AG04450 (cell line): ENCODE data around the gene TMEM8B. TPM values are rescaled to one million over a fixed set of nuclear protein-coding genes. Genes with fewer than 3 reads are reported as not detected.
"Not testable (repeated sequence)": the region's sequence is repeated elsewhere in the genome, so short reads cannot be mapped to it uniquely, and the experiment has no call there.

Source experiments
- CTCF ChIA-PET: fragments of 300-600, 350-600 bp; formaldehyde crosslinking; extraction: SDS; loops from one replicate; lab custom pipeline; 2022; ENCODE audit warnings: antibody characterized with exemption, inconsistent platforms; lab: Charles Lee
- POLR2A ChIA-PET: fragments of 350-600 bp; formaldehyde crosslinking; extraction: SDS; loops from one replicate; lab custom pipeline; 2021; ENCODE audit warnings: antibody characterized with exemption, inconsistent platforms; lab: Yijun Ruan, JAX
- DNase-seq: peaks from one replicate; pipeline ENCODE4 v3.0.0-alpha.2; 2011; ENCODE audit warnings: low read depth, low spot score
- H3K27ac ChIP-seq: one replicate; pipeline ENCODE4 v1.5.1; 2012; ENCODE audit warnings: low read depth, low read length, control low read depth
- H3K27me3 ChIP-seq: one replicate; pipeline ENCODE4 v1.6.0; 2012; ENCODE audit warnings: low read length; ENCODE audit not compliant: control insufficient read depth, insufficient read depth
- H3K4me3 ChIP-seq: 2 replicates; pipeline ENCODE4 v1.5.1; 2011; ENCODE audit warnings: mild to moderate bottlenecking, low read depth, low read length, control low read depth
- H3K9me3 ChIP-seq: 2 replicates; pipeline ENCODE4 v1.5.1; 2012; ENCODE audit warnings: low read length; ENCODE audit not compliant: control insufficient read depth, insufficient read depth
- CTCF ChIP-seq: IDR thresholded peaks from 2 replicates; pipeline ENCODE4 v1.5.1; 2011; ENCODE audit warnings: low read depth, low read length, control low read depth, inconsistent platforms
- polyA plus RNA-seq: library from polyadenylated mRNA; depleted of rRNA; stranded (reverse); fragments of >200 nt; gene quantifications from 2 replicates; pipeline ENCODE4 v1.2.3, GENCODE V29; 2011

The TMEM8B gene
- polyA plus RNA-seq, 1 experiment = 3.3 TPM

GRCh38 chr9:35896570-35896969 is 67.5 kb downstream of the TMEM8B start:
- Histone ChIP-seq H3K27ac (no peak overlapping the region), H3K27me3 (peaks cover 26% of the 10 kb centered on the region), H3K9me3 (no peaks in the 10 kb centered on the region), H3K4me3 (no peak overlapping the region)
- DNase-seq = no peak
- CTCF ChIA-PET = interaction anchor here (4.7 kb wide), 1 partner anchor 14 kb away, joined by 27 read pairs; no protein-coding TSS in a partner anchor
- POLR2A ChIA-PET = no interaction called here
- no peak for TF ChIP-seq CTCF

GRCh38 chr9:35897376-35898099 is 68.5 kb downstream of the TMEM8B start:
- H3K27ac ChIP-seq, DNase-seq, POLR2A ChIA-PET, H3K4me3 ChIP-seq, H3K9me3 ChIP-seq: not testable (repeated sequence)
- peaks cover 20% of the 10 kb centered on the region for H3K27me3 ChIP-seq
- CTCF ChIA-PET = interaction anchor here (0.7 to 4.7 kb wide), 4 partner anchors 15 to 48 kb away, joined by 3 to 27 read pairs (median 8); no protein-coding TSS in a partner anchor

- no peaks in the 10 kb centered on the region for H3K9me3 ChIP-seq
- H3K27me3 ChIP-seq = peaks cover 20% of the 10 kb centered on the region
- CTCF ChIA-PET = interaction anchor here (1.0 to 1.8 kb wide), 5 partner anchors 16 to 108 kb away, joined by 3 to 10 read pairs (median 5); no protein-coding TSS in a partner anchor
- POLR2A ChIA-PET = no interaction called here
- no peak overlapping the region for H3K4me3 ChIP-seq
- no peak for TF ChIP-seq CTCF
- no peak for DNase-seq
- H3K27ac ChIP-seq = no peak overlapping the region
These were observed 69.3 kb downstream of the TMEM8B start for GRCh38 chr9:35898337-35898736.

GRCh38 chr9:35899021-35899420 is 70.0 kb downstream of the TMEM8B start:
- TF ChIP-seq CTCF = no peak
- Histone ChIP-seq H3K27ac (no peak overlapping the region), H3K9me3 (no peaks in the 10 kb centered on the region), H3K4me3 (no peak overlapping the region), H3K27me3 (peaks cover 20% of the 10 kb centered on the region)
- POLR2A ChIA-PET = no interaction called here
- DNase-seq = no peak
- CTCF ChIA-PET = interaction anchor here (1.0 to 1.8 kb wide), 4 partner anchors 40 to 108 kb away, joined by 3 to 9 read pairs (median 4); no protein-coding TSS in a partner anchor

GRCh38 chr9:35903049-35903448 is 74.0 kb downstream of the TMEM8B start:
- POLR2A ChIA-PET = interaction anchor here (1.0 kb wide), 1 partner anchor 43 kb away, joined by 10 read pairs; no protein-coding TSS in a partner anchor
- peaks cover 10% of the 10 kb centered on the region for H3K27me3 ChIP-seq
- no peaks in the 10 kb centered on the region; the same call in 1 of the 2 replicates for H3K9me3 ChIP-seq
- CTCF ChIA-PET = interaction anchor here (0.6 to 13.6 kb wide), 21 partner anchors 9 to 138 kb away, joined by 3 to 153 read pairs (median 5); no protein-coding TSS in a partner anchor
- DNase-seq = no peak
- H3K4me3 ChIP-seq = no peak overlapping the region
- TF ChIP-seq CTCF = peak; percentile 54
- H3K27ac ChIP-seq = no peak overlapping the region
